HG02610 (cell line): ENCODE measurements around the gene CCSER2.
A peak's percentile ranks its signal among the peaks of the same experiment; 100 is the strongest.
"Not testable (repeated sequence)": the region's sequence is repeated elsewhere in the genome, so short reads cannot be mapped to it uniquely, and the experiment has no call there.

Experiments
- ATAC-seq: cut with Tn5 transposase; IDR thresholded peaks from one replicate; pipeline ENCODE4 v1.9.1; 2021; ENCODE audit warnings: mild to moderate bottlenecking, moderate library complexity; ENCODE audit not compliant: unreplicated experiment

Gene CCSER2

DNA sequence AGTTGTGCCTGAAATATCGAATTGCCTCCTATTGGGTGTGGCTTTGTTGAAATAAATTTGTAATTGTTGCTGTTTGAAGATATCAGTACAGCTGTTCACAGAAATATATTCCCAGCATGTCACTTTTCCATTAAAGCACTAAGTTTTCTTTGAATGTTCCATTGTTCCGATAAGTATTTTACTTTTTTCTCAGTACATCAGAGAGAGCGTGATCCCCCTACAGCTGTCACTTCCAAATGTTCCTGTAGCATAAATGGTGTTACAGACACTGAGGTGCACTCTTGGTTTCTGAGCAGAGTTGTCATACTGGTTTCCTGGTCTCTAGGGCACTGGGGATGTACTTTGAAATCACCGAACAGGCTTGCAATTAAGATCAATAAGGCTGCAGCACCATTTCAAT is 189.2 kb downstream of the CCSER2 start:
- ATAC-seq, result no peak

- ATAC-seq, result no peak
Measured at GRCh38 chr10:84519235-84519634, 190.8 kb downstream of the CCSER2 start.

- no peak for ATAC-seq
Measured at GRCh38 chr10:84521013-84521412, 192.6 kb downstream of the CCSER2 start.

DNA sequence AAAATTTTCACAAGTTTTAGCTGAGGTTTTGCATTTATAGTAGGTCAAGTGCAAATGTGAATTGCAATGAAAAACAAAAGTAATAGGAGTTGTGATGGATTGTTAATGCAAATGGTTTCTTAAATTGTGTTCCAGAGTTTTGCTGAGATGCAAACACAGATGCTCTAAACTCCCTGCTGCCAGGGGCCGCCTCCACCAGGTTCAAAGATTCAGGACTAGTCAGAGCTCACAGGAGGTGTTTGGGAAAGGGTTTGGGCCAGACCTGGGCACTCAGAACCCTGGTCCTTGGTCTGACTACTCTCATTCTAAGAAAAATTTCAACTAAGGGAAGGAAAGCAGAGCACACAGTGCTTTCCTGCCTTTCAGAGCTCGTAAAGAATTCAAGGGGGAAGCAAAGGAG is 193.1 kb downstream of the CCSER2 start:
- no peak for ATAC-seq

DNA sequence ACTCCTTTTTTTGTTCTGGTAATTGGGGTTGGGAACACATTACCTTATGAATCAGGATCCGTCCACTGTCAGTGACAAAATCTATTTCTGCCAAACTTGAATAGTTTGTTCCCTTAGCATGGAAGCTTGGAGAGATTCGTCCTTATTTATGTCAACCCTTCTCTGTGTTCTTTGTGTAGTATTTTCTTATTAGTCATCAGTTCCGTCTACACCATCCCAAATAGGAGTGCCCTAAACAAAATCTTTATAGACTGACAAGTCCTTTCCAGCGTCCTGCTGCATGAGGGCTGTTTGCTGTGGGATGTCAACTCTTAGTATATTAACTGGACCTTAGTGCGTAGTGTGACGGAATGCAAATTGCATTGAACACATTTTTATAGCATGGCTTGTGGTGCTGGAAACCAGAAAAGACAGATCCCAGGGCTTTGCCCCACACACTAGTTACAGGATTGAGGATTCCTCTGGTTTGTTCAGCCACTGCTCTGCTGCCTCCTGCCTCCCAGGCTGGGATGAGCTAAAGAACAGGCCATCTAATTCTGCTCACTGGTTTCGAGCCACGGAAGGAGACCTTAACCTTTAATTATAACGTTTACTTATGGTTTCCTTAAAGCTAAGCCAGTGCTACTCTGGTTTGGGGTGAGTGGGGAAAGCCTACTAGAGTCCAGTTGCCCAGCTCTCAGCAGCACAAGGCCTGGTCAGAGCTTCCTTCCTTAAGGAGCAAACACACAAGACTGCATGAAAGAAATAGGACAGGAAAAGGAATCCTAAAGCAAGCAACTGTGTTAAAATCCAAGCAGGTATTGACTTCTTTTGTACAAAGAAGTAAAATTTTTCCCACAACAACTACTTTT is 194.4 kb downstream of the CCSER2 start:
- ATAC-seq, result no peak

GRCh38 chr10:84523526-84523925 is 195.1 kb downstream of the CCSER2 start:
- ATAC-seq, result no peak

DNA sequence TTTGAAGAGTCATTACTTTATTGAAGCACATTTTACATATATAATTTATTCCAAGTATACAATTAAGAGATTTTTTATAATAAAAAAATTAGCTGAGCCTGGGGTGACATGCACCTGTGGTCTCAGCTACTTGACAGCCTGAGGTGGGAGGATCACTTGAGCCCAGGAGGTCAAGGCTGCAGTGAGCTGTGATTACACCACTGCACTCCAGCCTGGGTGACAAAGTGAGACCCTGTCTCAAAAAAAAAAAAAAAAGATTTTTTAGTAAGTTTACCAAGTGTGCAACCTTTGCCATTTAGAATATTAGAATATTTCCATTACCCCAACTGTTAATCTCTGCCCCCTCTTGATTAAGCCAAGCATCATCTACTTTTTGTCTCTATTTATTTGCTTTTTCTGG is 196.0 kb downstream of the CCSER2 start:
- no peak for ATAC-seq

DNA sequence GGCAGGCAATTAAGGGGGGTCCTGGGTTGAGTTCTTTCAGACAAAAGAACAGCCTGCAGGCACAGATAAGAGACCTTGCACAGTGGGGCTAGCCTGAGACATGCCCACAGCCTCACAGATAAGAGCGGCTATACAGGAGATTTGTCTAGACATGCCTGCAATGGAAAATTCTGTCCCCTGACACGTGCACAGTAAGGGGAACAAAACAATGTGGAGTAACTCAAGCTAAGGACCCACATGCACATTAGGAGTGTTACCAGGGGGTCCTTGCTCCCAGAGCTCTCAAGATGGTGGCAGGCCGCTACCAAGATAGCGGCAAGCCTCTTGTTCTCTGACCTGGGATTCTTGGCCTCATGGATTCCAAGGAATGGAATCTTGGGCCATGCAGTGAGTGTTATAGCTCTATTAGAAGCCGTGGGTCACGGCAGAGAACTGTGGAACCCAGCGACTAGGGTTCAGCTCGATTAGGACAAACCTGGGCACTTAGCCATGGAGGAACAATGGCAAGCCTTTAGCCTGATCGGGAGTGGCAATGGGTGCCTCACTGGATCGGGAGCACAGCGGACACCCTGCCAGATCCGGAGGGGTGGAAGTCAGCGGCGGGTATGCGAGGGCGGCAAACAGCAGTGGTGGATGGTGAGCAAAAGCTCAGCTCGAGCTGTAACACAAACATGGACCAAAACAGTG is 196.9 kb downstream of the CCSER2 start:
- ATAC-seq, result no peak

- not testable (repeated sequence) for ATAC-seq
Measured at GRCh38 chr10:84525807-84526182, 197.4 kb downstream of the CCSER2 start.

GRCh38 chr10:84527386-84527785 is 199.0 kb downstream of the CCSER2 start:
- not testable (repeated sequence) for ATAC-seq

DNA sequence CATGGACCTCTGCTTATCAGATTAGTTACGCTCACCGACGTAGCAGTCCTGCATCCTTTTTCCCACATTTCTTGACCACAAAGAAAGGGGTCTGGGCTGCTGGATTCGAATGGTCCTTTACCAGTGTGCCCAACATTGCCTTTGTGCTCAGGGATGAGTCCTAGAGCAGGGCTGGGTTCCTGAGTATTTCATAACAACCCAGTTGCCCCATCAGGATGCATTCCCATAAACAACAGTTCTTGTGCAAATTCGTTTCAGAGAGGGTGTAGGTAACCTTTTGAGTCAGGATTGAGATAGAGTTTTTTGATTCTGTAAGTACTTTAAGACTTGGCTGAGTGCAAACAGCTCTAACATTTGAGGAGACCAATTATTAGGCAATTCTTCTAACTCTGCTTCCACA is 200.1 kb downstream of the CCSER2 start:
- not testable (repeated sequence) for ATAC-seq

- ATAC-seq, result no peak
Measured at GRCh38 chr10:84530724-84531325, 202.4 kb downstream of the CCSER2 start.

- ATAC-seq, result no peak
Measured at GRCh38 chr10:84531396-84531795, 203.0 kb downstream of the CCSER2 start.

GRCh38 chr10:84534168-84534567 is 205.8 kb downstream of the CCSER2 start:
- ATAC-seq, result no peak

GRCh38 chr10:84537447-84537931 is 209.1 kb downstream of the CCSER2 start:
- ATAC-seq, result peak; percentile 73

GRCh38 chr10:84538036-84538435 is 209.6 kb downstream of the CCSER2 start:
- no peak for ATAC-seq

DNA sequence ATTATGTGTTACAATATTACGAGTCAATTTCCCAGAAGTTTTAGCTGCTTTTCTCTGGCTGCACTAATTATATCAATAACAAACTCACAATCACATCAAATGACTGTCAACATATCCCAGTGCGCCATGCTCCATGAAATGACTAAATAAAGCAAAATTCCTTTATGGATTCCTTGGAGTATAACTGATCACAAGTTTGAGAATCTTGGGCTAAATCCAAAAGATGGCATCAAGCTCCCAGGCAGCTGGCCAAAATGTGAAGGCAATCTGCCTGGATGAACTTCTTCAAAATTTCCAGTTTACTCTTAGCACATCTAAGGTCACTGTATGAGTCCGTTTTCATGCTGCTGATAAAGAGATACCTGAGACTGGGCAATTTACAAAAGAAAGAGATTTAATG is 210.8 kb downstream of the CCSER2 start:
- ATAC-seq, result no peak

GRCh38 chr10:84540022-84540616 is 211.7 kb downstream of the CCSER2 start:
- ATAC-seq, result peak; percentile 8

DNA sequence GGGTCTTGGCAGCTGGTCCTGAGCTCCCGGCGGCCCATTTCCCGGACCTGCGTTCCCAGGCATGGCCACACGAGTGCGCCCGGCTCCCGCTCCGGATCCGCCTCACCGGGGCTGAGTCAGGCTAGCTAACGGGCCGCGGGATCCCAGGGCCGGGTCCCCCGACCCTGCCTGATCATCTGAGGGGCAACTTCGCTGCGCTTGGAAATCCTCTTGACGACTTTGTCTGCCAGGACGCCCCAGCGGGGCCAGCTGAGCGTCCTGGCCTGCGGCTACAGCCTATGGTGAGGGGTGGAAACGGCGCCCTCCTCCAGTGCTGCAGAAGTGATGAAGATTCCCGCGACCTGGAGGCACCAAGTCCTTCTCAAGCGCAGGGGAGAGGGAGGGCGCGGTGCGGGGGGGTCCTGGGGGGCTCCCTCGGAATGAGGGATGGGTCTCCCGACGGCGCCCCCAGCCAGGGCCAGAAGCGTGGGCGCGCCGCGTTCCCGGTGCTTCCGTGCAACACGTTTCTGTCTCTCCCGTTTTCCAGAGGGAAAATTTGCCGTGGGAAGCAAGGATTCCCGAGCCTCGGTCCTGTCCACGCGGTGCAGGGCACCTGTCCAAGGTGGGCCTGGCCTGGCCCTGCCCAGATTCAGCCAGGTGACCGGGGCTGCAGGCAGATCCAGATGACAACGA is 212.4 kb downstream of the CCSER2 start:
- peak; percentile 85 for ATAC-seq

- no peak for ATAC-seq
Measured at GRCh38 chr10:84541289-84541637, 212.9 kb downstream of the CCSER2 start.
